Endothelial cell of umbilical vein (primary cell): ENCODE measurements around the gene CELF2. TPM values are rescaled to one million over a fixed set of nuclear protein-coding genes. Genes with fewer than 3 reads are reported as not detected.

Source experiments
- BruUV-seq: library from RNA; stranded (reverse); fragments of 400-500 nt; replicated peaks from 2 replicates; lab custom pipeline; 2021; lab: Mats Ljungman, UMichigan
- CTCF ChIA-PET: fragments of 300-600, 350-600 bp; sonication (Branson Sonifier 250); formaldehyde crosslinking; loops from one replicate; lab custom pipeline; 2021; ENCODE audit warnings: antibody characterized with exemption, inconsistent platforms; lab: Charles Lee
- POLR2A ChIA-PET: fragments of 300-600, 350-600 bp; sonication (Branson Sonifier 250); formaldehyde crosslinking; loops from one replicate; lab custom pipeline; 2021; ENCODE audit warnings: antibody characterized with exemption, inconsistent platforms; lab: Charles Lee
- DNase-seq: peaks from one replicate; pipeline ENCODE4 v3.0.0-alpha.2; 2011; ENCODE audit warnings: low read depth, low spot score
- FAIRE-seq: peaks from 2 replicates; lab custom pipeline; 2011; peaks lifted over from hg19 to GRCh38; lab: Jason Lieb, UNC
- H2AFZ ChIP-seq: 2 replicates; pipeline ENCODE4 v1.6.0; 2012; ENCODE audit warnings: low read depth, low read length, control low read depth, inconsistent platforms
- H3K27ac ChIP-seq: 2 replicates; pipeline ENCODE4 v1.5.1; 2011; ENCODE audit warnings: low read depth, mild to moderate bottlenecking, control low read depth, low read length, moderate library complexity; ENCODE audit not compliant: insufficient read depth
- H3K27me3 ChIP-seq, 2 experiments: 2 replicates each; pipeline versions ENCODE4 v1.6.0 to v1.6.1; 2011; ENCODE audit warnings: low read length in 2 of 2, mixed read lengths in 1 of 2; ENCODE audit not compliant: control insufficient read depth in 2 of 2, insufficient read depth in 2 of 2
- H3K36me3 ChIP-seq, 2 experiments: 2 replicates in 1 of 2; 3 replicates in 1 of 2; pipeline ENCODE4 v1.5.1; 2011; ENCODE audit warnings: low read length in 2 of 2, mild to moderate bottlenecking in 1 of 2, moderate library complexity in 1 of 2; ENCODE audit not compliant: control insufficient read depth in 2 of 2, insufficient read depth in 2 of 2; ENCODE audit errors: extremely low read depth in 1 of 2
- H3K4me1 ChIP-seq: 3 replicates; pipeline ENCODE4 v1.5.1; 2011; ENCODE audit warnings: mild to moderate bottlenecking, low read length; ENCODE audit not compliant: control insufficient read depth, insufficient read depth; ENCODE audit errors: extremely low read depth
- H3K4me2 ChIP-seq: 2 replicates; pipeline ENCODE4 v1.6.1; 2011; ENCODE audit warnings: low read length, control low read depth, mixed read lengths; ENCODE audit not compliant: insufficient read depth
- H3K4me3 ChIP-seq, 3 experiments: fragments of 200-600 bp in 1 of 3; sonication (generic), shearing (Covaris generic) in 1 of 3; replicated peaks in 1 of 3; 2 replicates each; pipeline ENCODE4 v1.5.1; 2011 to 2016; ENCODE audit warnings: control low read depth in 3 of 3, low read length in 3 of 3, mild to moderate bottlenecking in 2 of 3, inconsistent platforms in 1 of 3, low read depth in 1 of 3, moderate library complexity in 1 of 3; ENCODE audit not compliant: insufficient read depth in 1 of 3
- H3K79me2 ChIP-seq: 2 replicates; pipeline ENCODE4 v1.6.0; 2012; ENCODE audit warnings: low read length, inconsistent platforms; ENCODE audit not compliant: control insufficient read depth, insufficient read depth
- H3K9ac ChIP-seq: replicated peaks from 2 replicates; pipeline ENCODE3; 2011; ENCODE audit warnings: low read length, control low read depth; ENCODE audit not compliant: insufficient read depth; ENCODE audit errors: extremely low read depth
- H3K9me1 ChIP-seq: replicated peaks from 3 replicates; pipeline ENCODE4 v1.6.0; 2011; ENCODE audit warnings: mild to moderate bottlenecking, low read length; ENCODE audit not compliant: control insufficient read depth, insufficient read depth; ENCODE audit errors: extremely low read depth
- H3K9me3 ChIP-seq: replicated peaks from 2 replicates; pipeline ENCODE4 v1.5.1; 2012; ENCODE audit warnings: low read length, inconsistent platforms; ENCODE audit not compliant: control insufficient read depth, insufficient read depth
- H4K20me1 ChIP-seq: replicated peaks from 2 replicates; pipeline ENCODE3; 2011; ENCODE audit warnings: mild to moderate bottlenecking, low read length; ENCODE audit not compliant: control insufficient read depth, insufficient read depth; ENCODE audit errors: extremely low read depth
- EZH2 ChIP-seq: IDR thresholded peaks from 2 replicates; pipeline ENCODE4 v1.6.1; 2012; ENCODE audit warnings: borderline replicate concordance, low read depth, mild to moderate bottlenecking, moderate library complexity, low read length, inconsistent platforms; ENCODE audit not compliant: severe bottlenecking
- FOS ChIP-seq: IDR thresholded peaks from 2 replicates; pipeline ENCODE4 v1.6.1; 2011; ENCODE audit warnings: mild to moderate bottlenecking, low read length, moderate library complexity, borderline replicate concordance; ENCODE audit not compliant: insufficient read depth
- GATA2 ChIP-seq: IDR thresholded peaks from 2 replicates; pipeline ENCODE4 v1.7.0; 2011; ENCODE audit warnings: low read depth, mild to moderate bottlenecking, moderate library complexity, mixed read lengths, low read length; ENCODE audit not compliant: insufficient read length, insufficient read depth
- JUN ChIP-seq: IDR thresholded peaks from 2 replicates; pipeline ENCODE4 v1.6.1; 2011; ENCODE audit warnings: borderline replicate concordance, low read depth; ENCODE audit not compliant: insufficient read length, insufficient read depth
- MYC ChIP-seq: IDR thresholded peaks from one replicate; pipeline ENCODE4 v1.6.1; 2011; ENCODE audit warnings: mild to moderate bottlenecking, low read depth, low read length
- POLR2A ChIP-seq: IDR thresholded peaks from 2 replicates; pipeline ENCODE4 v1.6.1; 2012; ENCODE audit warnings: low read depth, mild to moderate bottlenecking, control low read depth, low read length
- POLR2AphosphoS5 ChIP-seq: IDR thresholded peaks from 2 replicates; pipeline ENCODE4 v1.6.1; 2012; ENCODE audit warnings: low read depth, mild to moderate bottlenecking, control low read depth, low read length, moderate library complexity; ENCODE audit not compliant: insufficient read depth
- dilution Hi-C: fragments of 300-500 bp; cut with MboI; formaldehyde crosslinking; loops from one replicate; pipeline ENCODE4 v1.15.0; 2019; ENCODE audit warnings: low sequenced_read_pairs; ENCODE audit not compliant: extremely low pct_ligation_motif_present
- intact Hi-C: fragments of 100-400 bp; cut with micrococcal nuclease; formaldehyde crosslinking; loops from one replicate; pipeline ENCODE4 v1.10.0; 2022
- polyA plus RNA-seq, 4 experiments: library from polyadenylated mRNA; depleted of rRNA in 3 of 4; stranded (reverse) in 3 of 4; unstranded in 1 of 4; fragments of >200 nt; gene quantifications; 2 replicates each; pipeline versions ENCODE4 v1.2.1 to v1.2.3, GENCODE V29; 2011 to 2012; ENCODE audit warnings: missing spikeins in 1 of 4
- total RNA-seq: library from RNA; stranded (reverse); gene quantifications from 2 replicates; pipeline ENCODE4 v1.2.3, GENCODE V29; 2021
- TF ChIP-seq, protein P1 (sequence below): IDR thresholded peaks from 2 replicates; pipeline ENCODE4 v1.6.1; 2011; ENCODE audit not compliant: insufficient read depth, insufficient read length
- TF ChIP-seq, protein P2 (sequence below), 2 donors: IDR thresholded peaks; 1 replicate in 1 of 2; 2 replicates in 1 of 2; pipeline ENCODE4 v1.5.1; 2011; ENCODE audit warnings: low read length in 2 of 2, mild to moderate bottlenecking in 2 of 2, moderate library complexity in 2 of 2, control low read depth in 1 of 2, inconsistent platforms in 1 of 2, low read depth in 1 of 2; ENCODE audit not compliant: insufficient read depth in 1 of 2; ENCODE audit errors: extremely low read depth in 1 of 2

The CELF2 gene
- total and polyA plus RNA-seq, 2 donors (not counting 3 experiments of a cell fraction or from before 2014, with no cell fraction given), result 21.6 to 42.6 TPM

DNA sequence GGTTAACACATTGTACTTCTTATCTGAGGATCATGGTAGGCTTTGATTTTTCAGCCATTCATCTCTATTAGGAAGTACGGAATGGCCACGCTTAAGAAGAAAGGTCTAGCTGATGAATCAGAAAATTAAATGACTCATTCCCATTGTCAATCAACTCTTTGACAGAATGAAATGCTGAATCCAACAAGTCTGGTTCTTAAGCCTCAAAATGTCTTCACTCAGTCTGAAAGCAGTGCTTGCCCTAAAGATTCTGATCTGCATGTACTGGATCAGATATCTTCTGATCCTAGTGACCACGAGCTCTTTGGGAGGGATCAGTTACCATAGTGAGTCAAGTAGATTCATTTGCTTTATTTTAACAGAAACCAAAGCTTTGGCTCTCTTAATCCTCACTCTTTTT is 5.7 kb upstream of the CELF2 start:
- H3K9me3 ChIP-seq, result no peaks in the 10 kb centered on the region
- FAIRE-seq (peak; percentile 86), DNase-seq (peak; percentile 65)
- H3K27ac ChIP-seq, result no peak overlapping the region
- BruUV-seq, result no TSS peak
- no peaks in the 10 kb centered on the region for H3K36me3 ChIP-seq
- H3K9me1 ChIP-seq, result no peaks in the 10 kb centered on the region
- no peak overlapping the region for H3K4me2 ChIP-seq
- H2AFZ ChIP-seq, result no peak overlapping the region
- dilution Hi-C loops, result no loop called here
- intact Hi-C loops, result no loop called here
- H3K4me1 ChIP-seq, result no peaks in the 10 kb centered on the region
- no peaks in the 10 kb centered on the region for H3K79me2 ChIP-seq
- H3K9ac ChIP-seq, result no peak overlapping the region
- TF ChIP-seq, protein P1, sequence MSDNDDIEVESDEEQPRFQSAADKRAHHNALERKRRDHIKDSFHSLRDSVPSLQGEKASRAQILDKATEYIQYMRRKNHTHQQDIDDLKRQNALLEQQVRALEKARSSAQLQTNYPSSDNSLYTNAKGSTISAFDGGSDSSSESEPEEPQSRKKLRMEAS, result no peak
- TF ChIP-seq POLR2AphosphoS5, result no peak
- TF ChIP-seq, protein P2, sequence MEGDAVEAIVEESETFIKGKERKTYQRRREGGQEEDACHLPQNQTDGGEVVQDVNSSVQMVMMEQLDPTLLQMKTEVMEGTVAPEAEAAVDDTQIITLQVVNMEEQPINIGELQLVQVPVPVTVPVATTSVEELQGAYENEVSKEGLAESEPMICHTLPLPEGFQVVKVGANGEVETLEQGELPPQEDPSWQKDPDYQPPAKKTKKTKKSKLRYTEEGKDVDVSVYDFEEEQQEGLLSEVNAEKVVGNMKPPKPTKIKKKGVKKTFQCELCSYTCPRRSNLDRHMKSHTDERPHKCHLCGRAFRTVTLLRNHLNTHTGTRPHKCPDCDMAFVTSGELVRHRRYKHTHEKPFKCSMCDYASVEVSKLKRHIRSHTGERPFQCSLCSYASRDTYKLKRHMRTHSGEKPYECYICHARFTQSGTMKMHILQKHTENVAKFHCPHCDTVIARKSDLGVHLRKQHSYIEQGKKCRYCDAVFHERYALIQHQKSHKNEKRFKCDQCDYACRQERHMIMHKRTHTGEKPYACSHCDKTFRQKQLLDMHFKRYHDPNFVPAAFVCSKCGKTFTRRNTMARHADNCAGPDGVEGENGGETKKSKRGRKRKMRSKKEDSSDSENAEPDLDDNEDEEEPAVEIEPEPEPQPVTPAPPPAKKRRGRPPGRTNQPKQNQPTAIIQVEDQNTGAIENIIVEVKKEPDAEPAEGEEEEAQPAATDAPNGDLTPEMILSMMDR (IDR thresholded peaks at IDR 0.05; ENCODE audit: extremely low read depth in 1 of 2, insufficient read depth in 1 of 2, low read depth in 1 of 2, low read length in 2 of 2), result no peak
- no peak for TF ChIP-seq MYC
- TF ChIP-seq GATA2, result peak; percentile 16
- no peak for TF ChIP-seq POLR2A
- peak; percentile 86 for TF ChIP-seq JUN
- no peak for TF ChIP-seq EZH2
- TF ChIP-seq FOS, result peak; percentile 72
- no peak overlapping the region for H3K4me3 ChIP-seq
- ChIA-PET POLR2A (no interaction called here), CTCF (interaction anchor here (0.7 to 1.8 kb wide), 6 partner anchors 23 to 1669 kb away, joined by 3 to 13 read pairs (median 3); no protein-coding TSS in a partner anchor)
- H3K27me3 ChIP-seq, result peaks cover 0 to 4% of the 10 kb centered on the region in 2 experiments
- no peaks in the 10 kb centered on the region for H4K20me1 ChIP-seq
